G401 (cell line): ENCODE measurements around the gene EDN2. TPM values are rescaled to one million over a fixed set of nuclear protein-coding genes. Genes with fewer than 3 reads are reported as not detected.

Source experiments
- DNase-seq: peaks from one replicate; pipeline ENCODE4 v3.0.0-alpha.2; 2015; ENCODE audit warnings: low spot score
- in situ Hi-C: cut with HindIII; loops from 2 replicates; pipeline ENCODE4 v1.10.0; 2016; ENCODE audit warnings: low sequenced_read_pairs, mixed read lengths
- total RNA-seq: library from RNA; depleted of rRNA; stranded (reverse); fragments of >200 nt; shearing (Covaris generic); gene quantifications from 2 replicates; pipeline ENCODE4 v1.2.3, GENCODE V29; 2014

EDN2 gene
- total RNA-seq, 1 experiment from 2014 or later, result 2.2 TPM

DNA sequence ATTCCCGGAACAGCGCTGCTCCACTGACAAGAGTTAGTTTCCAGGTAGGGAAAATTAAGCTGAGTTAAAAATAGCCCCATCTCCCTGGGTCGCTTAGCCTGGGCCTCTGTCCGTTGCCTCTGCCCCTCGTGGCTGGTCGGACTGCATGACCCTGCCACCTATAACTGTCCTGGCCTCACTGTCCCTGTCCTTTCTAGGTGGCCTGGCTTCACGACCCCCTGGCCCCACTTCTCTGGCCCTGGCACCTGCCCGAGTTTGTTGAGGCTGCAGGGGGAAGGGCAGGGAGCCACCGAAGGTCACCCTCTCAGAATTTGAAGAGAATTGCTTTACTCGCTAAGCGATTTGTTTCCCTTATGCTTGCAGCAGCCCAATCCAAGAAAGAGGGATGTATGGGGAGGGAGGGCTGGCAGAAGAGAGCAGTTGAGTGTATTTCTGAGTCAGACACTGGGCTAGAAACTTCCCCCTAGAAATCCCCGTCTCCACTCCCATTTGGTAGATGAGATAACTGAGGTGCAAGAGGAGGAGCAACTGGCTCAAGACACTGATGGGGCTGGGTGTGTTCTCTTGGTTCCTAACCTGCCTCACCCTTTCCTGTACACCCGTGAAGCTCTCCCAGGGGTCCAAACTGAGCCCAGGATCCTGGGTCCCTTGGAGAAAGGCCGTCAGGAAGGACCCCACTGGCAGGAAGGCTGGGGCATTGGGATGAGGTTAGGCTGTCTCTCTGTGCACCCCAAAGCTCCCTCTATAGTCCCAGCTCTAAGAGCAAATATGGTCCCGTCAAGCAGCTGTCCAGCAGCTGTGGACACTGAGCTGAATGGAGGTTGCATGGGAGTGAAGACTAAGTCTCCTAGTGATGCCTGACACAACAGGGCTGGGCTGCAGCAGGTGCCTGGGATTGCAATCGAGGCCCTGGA, 2.9 kb upstream of the EDN2 start:
- in situ Hi-C loops, result no loop called here
- no peak for DNase-seq

DNA sequence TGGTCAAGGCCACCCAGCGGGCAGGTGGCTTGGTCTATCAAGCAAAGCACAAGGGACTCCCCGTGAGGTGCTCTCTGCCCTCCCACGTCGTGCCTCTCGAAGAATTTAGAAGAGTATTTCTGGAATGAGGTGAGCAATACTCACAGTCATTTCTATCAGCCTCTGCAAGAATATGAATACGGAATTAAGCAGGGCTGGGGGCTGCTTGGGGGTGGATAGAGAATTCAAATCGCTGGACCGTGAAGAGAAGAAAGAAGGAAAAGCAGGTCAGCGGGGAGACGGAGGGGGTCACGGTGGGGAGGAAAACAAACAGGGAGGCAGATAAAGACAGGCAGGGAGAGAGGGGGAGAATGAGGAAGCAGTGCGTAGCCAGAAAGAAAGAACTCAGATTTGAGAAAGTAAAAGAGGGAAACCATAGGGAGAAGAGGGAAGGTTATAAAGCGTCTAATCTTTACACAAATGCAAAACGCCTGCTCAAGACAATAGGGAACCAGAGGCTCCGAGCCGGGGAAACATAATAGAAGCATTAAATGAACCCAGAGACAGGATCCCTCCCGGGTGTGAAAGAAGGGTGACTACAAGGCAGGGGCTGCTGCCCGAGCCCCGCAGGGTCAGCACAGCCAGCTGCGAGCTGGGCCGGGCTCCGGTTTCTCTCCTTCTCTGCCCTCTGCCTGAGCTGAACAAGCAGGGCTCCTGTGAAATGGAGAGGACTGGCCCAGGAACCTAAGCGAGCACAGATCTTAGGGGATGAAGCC, 2.1 kb upstream of the EDN2 start:
- DNase-seq, result no peak
- in situ Hi-C loops, result no loop called here

DNA sequence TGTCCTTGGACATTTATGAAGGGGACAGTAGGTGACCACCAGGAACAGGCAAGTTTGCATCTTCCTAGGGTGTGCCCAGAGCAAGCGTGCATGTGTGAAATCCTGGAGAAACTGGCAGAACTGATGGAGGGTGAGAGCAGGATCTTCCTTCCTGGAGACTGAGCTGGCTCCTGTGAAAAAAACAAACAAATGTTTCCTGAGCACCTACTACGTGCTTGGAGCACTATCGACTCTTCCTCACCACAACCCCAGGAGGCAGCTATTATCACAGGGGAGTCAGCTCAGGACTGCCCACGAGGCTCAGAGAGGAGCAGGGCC, 1.5 kb upstream of the EDN2 start:
- in situ Hi-C loops, result no loop called here
- no peak for DNase-seq

DNA sequence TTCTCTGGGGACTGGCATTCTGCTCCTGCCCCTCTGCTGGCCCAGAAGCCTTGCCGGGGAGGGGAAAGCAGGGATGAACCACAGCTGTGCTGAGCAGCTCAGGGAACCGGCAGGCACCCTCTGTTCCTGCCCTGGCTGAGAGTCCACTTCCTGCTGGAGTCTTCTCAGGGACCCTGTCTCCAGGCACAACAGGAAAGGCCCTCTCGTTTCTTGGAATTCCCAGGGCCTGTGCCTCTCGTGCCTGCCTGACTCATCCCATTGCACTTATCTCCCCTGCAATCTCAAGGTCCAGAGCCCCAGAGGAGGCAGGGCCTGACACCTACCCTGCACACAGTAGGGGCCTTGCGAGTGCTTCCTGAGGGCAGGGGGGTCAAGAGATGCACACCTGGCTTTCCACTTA, 1.1 kb upstream of the EDN2 start:
- DNase-seq, result no peak
- in situ Hi-C loops, result no loop called here

DNA sequence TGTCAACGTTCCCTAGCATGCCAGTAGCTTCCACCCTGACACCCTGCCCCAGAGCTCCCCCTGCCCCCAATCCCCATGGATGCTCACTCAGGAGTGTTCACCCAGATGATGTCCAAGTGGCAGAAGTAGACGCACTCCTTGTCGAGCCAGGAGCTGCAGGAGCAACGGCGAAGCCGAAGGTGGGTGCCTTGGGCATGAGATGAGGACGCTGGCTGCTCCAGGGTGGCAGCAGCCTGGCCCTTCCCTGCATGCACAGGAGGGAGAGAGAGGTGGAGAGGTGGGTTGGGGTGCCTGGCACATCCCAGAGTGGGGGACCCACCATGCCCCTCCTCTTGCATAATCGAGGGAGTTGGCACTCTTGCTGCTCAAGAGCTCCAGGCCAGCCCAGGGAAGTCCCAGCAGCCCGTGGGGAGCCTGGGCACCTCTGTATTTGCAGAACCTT, 502 bp downstream of the EDN2 start:
- in situ Hi-C loops, result no loop called here
- DNase-seq, result no peak

DNA sequence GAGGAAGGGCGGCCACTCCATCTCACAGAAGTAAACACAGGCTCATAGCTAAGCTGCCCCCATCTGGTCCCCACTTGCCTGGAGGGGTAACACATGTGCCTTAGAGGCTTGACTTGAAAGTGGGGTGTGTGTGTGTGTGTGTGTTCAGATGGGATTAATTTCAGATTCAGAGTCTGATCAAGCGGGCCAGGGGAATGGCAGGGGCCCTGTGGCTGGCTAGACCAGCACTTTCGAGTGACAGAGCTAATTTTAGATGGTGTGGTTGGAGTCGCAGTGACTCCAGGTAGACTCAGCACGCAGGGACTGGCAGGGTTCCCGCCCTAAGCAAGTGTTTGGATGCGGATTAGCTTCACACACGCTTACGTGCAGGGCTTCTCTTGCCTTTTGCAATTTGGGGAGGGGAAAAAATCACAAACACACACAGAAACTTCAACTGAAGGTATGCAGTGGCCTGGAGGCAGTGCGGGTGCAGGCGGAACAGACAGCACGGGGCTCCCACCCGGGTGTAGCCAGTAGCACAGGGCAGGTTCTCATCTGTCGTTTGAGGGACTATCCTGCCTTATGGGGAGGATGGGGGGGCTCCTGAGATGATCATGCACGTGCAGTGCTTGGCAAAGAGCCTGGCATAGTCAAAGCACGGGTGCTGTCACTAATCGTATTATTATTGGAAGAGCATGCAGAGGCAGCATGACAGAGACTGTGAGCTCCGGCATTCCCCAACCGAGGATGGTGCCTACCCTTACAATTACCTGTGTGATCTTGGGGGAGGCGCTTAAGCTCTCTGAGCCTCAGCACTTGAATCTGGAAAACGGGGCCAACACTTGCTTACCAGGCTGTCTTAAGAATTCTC, 1.3 kb downstream of the EDN2 start:
- in situ Hi-C loops, result no loop called here
- peak; percentile 58 for DNase-seq

DNA sequence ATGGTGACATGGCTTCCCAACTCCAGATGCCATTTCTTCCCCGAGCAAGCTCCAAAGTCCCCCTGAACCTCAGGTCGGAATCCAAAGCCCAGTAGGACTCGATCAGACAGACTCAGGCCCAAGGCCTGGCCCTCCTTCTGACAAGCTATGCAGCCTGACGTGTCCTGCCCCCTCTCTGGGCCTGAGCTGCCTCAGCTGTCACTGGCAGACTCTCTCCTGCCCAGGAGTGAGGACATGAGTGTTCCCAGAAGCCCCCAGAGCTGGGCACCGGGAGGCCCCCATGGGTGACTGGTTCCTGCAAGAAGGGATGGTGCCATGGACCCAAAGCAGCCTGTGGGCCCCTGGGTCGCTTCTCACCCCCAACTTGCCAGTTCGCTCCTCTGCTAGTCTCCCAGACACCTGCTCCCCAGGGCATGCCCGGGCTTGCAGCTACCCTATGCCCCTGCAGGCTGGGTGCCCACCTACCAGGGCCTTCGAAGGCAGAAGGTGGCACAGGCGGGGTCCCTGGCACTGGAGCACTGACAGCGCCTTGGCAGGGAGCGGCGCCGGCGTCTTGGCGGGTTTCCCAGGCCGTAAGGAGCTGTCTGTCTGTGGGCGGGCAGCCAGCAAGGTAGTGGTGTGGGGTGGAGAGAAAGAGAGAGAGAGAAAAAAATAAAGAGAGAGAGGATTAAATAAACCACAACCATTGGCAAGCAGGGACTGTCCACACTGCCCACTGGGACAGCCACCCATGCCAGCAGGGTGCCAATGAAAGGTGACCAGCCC, 2.3 kb downstream of the EDN2 start:
- in situ Hi-C loops, result no loop called here
- DNase-seq, result peak; percentile 90

DNA sequence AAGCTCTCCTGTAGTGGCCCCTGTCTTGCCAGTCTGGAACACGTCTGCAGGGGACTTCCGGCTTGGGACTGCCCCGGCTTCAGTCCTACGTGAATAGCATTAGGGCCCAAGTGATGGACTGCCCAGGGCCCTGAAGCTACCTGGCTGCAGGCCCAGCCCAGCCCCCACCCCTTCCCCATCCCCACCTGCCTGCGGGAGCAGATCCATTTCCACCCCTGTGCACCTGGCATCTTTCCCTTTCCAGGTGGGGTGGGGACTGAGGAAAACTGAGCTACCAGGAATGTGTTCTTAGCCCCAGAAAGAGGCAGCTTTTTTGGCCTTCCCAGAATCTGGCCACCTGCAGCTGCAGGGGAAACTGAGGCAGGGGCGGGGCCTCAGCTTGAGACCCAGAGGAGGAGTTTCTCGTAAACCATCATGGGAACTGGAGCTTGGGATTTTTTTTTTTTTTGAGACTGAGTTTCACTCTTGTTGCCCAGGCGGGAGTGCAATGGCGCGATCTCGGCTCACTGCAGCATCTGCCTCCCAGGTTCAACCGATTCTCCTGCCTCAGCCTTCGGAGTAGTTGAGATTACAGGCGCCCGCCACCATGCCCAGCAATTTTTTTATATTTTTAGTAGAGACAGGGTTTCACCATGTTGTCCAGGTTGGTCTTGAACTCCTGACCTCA, 3.2 kb downstream of the EDN2 start:
- in situ Hi-C loops, result no loop called here
- no peak for DNase-seq

DNA sequence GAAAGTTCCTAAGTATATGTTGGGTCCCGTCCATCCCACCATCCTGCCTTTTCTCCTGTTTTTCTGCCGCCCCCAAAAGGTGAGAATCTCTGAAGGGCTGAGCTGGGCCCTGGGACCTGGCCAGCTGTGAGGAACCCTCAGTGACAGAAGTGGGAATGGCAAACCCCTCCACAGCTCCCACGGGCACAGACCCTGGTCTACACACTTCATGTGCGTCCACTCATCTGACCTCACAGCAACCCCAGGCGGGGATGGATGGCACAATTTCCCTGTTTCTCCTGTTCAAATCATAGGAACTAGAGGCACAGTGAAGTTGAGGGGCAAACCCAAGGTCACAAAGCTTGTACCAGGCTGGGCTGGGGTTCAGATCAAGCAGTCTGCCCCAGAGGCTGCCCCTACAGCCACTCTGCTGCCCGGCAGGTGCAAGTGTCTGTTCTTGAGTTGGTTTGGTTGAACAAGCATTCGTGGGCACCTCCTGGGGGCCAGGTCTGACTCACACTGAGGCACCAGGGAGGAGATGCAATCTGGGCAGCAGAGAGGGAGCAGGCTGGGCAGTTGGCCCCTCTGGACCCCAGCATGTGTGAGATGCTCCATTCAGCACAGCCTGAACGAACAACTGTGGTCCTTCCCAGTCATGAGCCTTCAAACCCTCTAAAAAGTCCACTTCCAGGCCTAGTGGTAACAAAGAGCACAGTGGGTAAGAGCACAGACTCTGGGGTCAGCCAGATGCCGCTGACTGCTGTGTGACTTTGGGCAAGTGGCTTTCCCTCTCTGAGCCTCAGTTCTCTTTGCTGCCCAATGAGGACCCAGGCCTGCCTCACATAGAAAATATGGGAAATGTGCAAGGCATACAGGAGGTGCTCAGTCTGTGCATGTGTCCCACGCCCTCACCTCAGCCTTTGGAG, 4.0 kb downstream of the EDN2 start:
- DNase-seq, result no peak
- in situ Hi-C loops, result no loop called here

DNA sequence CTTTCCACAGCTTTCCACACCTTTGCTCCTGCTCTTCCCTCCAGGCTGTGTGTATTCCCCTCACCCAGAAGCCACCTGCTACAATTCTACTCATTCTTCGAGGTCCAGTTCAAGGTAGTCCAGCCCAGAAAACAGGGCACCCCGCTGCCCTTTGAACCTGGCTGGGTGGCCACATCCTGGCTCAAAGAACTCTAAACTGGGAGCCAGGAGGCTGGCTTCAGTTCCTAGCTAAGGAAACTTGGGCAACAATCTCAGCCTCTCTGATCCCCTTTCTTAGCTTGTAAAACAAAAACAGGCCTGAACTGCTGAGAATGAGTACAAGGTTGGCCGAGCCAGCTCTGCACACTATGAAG, 4.7 kb downstream of the EDN2 start:
- no peak for DNase-seq
- in situ Hi-C loops, result no loop called here

DNA sequence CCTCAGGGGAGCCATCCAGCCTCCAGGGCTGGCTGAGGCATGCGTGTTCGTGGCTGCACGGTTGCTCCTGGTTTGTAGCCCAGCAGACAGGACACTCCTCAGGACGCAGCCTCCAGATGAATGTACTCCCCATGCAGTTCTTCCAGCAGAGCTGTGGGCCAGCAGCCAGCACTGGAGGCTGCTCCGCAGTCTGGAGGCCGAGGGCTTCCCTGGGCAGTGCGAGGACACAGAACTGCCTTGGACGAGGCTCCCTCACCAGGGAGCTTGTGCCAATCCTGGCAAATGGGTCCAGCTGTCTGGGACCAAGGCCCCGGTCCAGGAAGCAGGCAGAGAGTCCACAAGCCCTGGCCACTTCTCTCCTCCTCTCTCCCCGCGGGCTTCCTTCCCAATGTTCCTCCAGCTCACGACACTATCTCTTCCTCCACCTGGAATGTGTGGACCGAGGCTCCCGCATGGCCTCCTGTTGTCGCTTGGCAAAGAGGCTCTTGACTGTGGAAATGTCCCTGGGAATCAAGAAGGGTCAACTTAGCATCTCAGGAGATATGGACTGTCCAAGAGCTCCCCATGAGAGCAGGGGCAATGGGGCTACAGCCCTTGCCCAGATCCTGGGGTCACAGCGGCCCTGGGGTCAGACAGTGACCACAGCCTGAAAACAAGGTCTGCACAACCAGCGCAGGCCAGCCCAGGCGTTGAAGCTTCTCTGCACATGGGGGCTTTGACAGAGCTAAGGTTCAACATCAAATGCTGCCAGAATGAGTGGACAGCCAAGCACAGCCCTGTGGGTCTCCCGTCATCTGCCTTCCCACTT, 5.3 kb downstream of the EDN2 start:
- DNase-seq, result peak; percentile 75
- in situ Hi-C loops, result no loop called here

DNA sequence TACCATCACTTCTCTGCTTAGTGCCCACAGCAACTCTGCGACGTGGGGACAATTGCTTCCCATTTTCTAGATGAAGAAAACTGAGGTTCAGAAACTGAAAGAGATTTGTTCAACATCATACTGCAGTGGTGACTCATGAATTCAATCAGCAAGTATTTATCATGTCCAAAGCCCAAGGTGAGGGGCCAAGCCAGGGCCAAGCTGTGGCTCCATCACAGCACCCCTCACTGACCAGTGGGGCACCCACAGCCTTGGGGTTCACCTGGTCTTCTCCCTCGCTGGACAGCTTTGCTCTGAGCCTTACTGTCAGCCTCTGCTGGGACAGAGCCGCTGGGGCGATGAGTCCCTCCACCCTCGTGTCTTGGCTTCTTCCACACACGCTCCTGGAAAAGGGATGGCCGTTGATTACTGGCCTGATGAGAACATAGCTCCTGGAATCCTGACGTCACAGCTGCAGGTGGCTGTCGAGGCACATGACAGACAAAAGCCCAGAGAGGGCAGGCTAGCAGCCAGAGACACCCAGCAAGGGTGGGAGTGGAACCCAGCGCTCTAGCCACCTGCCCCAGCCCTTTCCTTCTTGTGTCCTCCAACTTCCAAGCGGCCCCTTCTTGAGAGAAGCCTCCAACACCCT, 6.2 kb downstream of the EDN2 start:
- in situ Hi-C loops, result no loop called here
- DNase-seq, result no peak

DNA sequence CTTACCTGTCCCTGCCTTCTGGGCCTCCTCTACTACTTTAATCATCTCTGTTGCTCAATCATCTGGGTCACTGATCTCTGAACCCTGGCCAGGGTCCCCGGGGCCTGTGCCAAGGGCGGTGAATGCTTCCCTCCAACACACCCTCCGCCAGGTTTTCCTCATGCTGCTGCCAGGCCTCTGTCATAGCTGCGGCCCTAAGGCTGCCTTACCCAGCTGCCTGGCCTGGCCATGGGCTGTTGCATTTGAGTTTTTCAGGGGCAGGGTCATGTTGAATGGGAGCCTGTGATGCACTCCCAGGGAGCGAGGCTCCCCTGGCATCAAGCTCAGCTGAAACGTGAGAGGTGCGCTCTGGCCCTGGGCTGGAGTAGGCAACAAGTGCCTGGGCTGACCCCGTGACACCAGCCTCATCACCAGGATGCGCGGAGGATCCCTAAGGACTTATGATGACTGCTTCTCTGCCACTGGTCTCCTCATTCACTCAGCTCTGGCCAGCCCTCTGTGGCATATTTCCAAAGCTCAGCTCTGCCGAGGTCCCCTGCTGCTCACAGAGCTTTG, 7.6 kb downstream of the EDN2 start:
- no peak for DNase-seq
- in situ Hi-C loops, result no loop called here

DNA sequence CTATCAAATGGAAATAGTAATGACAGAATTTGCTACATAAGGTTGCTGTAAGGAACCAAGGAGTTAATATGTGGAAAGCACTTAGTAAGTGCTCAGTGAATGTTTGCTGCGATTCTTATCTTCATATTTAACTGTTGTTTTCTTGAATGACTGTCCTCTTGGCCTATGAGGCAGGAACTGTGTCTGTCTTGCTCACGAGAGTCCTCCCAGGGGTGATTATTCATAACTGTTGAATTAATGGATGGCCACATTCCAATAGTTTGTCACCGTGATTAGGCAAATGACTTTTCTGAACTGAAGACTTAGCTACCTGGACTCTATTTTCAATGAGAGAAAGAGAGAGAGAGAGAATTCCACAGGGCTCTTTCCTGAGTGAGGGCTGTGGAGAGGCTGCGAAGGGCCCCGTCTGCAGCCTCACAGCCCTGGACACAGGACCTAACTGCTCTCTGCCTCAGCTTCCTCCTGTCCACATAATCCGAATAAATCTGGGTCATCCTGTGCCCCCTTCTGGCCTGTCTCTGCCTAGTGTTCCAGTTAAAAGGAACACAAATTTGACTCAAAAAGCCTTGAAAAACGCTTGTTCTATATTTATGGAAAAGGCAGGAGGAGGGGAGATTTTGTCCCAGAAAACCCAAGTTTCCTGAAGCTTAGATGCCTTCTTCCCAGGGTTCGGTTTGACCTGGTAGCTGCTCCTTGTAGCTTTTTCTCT, 8.5 kb downstream of the EDN2 start:
- in situ Hi-C loops, result no loop called here
- DNase-seq, result peak; percentile 61

DNA sequence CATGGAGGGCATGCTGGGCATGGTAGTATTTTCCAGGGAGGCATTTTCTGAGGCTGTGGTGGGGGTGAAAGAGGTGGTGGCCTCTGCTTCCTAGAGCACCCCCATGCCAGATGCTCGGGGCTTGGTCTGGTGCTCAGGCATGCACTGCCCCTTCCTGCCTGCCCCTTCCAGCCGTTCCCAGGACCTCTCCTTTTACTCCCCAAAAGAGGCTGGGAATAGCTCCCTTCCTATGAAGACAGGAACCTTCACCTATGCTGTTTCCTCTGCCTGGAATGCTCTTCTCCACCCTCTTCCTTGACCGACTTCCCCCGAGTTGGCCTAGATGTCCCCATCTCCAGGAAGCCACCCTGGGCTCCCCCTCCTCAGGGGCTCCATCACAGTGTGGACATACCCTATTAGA, 9.1 kb downstream of the EDN2 start:
- in situ Hi-C loops, result no loop called here
- no peak for DNase-seq
